Subcutaneous adipose tissue (tissue), 4 donors: ENCODE data around the gene MBOAT1. TPM values are rescaled to one million over a fixed set of nuclear protein-coding genes. Genes with fewer than 3 reads are reported as not detected.

ENCODE experiments used
- total RNA-seq, 4 donors: library from RNA; depleted of rRNA; stranded (reverse); fragments of >200 nt; gene quantifications; one replicate each; pipeline ENCODE4 v1.1.0, GENCODE V29; 2016
- TF ChIP-seq, protein P1 (sequence below): fragments of 450-650 bp; IDR thresholded peaks from one replicate; pipeline ENCODE4 v1.5.1; 2016; ENCODE audit warnings: low read depth, mild to moderate bottlenecking, control low read depth, antibody characterized with exemption, moderate library complexity

MBOAT1 gene
- total RNA-seq, 4 donors from 2014 or later: 7.7 to 15.6 (median 12.9) TPM

DNA sequence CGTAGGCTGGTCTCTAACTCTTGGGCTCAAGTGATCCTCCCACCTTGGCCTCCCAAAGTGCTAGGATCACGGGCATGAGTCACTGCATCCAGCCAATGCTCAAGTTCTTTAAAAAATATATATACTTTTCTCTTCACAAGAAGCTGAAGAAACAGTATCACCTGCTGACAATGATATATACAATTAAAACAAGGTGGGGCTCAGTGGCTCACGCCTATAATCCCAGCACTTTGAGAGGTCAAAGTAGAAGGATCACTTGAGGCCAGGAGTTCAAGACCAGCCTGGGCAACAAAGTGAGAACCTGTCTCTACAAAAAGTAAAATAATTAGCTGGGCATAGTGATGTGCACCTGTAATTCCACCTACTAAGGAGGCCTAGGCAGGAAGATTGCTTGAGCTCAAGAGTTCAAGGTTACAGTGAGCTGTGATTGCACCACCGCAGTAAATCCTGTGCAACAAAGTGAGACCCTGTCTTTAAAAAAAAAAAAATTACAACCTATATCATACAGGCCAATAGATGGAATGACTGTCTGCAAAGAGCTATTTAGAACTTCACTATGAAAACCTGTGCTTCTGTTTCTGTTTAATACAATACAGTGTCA is 36.4 kb downstream of the MBOAT1 start:
- TF ChIP-seq, protein P1, sequence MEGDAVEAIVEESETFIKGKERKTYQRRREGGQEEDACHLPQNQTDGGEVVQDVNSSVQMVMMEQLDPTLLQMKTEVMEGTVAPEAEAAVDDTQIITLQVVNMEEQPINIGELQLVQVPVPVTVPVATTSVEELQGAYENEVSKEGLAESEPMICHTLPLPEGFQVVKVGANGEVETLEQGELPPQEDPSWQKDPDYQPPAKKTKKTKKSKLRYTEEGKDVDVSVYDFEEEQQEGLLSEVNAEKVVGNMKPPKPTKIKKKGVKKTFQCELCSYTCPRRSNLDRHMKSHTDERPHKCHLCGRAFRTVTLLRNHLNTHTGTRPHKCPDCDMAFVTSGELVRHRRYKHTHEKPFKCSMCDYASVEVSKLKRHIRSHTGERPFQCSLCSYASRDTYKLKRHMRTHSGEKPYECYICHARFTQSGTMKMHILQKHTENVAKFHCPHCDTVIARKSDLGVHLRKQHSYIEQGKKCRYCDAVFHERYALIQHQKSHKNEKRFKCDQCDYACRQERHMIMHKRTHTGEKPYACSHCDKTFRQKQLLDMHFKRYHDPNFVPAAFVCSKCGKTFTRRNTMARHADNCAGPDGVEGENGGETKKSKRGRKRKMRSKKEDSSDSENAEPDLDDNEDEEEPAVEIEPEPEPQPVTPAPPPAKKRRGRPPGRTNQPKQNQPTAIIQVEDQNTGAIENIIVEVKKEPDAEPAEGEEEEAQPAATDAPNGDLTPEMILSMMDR: no peak

DNA sequence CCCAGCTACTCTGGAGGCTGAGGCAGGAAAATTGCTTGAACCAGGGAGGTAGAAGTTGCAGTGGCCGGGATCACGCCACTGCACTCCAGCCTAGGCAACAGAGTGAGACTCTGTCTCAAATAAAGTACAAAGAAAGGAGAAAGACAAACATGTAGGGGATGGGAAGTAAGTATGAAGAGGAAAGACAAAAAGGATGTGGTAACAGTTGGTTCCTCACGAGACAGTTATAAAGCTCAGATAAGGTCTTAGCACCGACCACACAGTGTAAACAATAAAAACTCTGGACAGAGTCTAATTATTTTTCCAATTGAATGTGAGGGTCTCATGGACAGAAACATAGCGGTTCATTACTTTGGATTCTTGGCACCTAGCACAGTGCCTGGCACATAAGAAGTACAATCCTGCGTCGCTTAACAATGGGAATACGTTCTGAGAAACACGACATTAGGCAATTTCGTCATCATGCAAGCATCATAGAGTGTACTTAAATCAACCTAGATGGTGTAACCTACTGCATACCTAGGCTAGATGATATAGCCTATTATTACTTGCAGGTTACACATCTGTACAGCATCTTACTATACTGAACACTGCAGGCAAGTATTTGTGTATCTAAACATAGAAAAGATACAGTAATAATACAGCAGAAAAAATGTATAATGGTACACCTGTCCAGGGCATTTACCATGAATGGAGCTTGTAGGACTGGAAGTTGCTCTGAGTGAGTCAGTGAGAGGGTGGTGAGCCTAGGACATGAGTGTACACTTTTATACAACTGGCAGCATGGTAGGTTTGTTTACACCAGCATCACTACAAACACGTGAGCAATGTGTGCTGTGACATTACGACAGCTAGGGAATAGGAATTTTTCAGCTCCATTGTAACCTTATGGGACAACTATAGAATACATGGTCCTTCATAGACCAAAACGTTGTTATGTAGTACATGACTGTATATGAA is 38.2 kb downstream of the MBOAT1 start:
- TF ChIP-seq, protein P1: no peak

DNA sequence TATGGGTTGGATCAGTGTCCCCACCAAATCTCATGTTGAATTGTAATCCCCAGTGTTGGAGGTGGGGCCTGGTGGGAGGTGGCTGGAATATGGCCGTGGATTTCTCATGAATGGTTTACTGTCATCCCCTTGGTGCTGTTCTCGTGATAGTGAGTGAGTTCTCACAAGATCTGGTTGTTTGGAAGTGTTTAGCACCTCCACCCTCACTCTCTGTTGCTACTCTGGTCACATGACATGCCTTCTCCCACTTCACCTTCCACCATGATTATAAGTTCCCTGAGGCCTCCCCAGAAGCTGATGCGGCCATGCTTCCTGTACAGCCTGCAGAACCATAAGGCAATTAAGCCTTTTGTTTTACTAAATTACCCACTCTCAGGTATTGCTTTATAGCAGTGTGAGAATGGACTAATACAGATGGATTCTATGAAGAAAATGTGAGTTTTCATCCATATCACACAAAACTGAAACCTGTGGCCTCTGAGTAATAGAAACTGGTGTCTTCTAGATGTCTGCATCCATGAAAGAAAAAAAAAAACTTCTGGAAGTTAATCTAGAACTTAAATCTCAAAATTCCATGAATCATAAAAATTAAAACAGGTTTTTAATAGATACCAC is 39.3 kb downstream of the MBOAT1 start:
- TF ChIP-seq, protein P1: no peak

DNA sequence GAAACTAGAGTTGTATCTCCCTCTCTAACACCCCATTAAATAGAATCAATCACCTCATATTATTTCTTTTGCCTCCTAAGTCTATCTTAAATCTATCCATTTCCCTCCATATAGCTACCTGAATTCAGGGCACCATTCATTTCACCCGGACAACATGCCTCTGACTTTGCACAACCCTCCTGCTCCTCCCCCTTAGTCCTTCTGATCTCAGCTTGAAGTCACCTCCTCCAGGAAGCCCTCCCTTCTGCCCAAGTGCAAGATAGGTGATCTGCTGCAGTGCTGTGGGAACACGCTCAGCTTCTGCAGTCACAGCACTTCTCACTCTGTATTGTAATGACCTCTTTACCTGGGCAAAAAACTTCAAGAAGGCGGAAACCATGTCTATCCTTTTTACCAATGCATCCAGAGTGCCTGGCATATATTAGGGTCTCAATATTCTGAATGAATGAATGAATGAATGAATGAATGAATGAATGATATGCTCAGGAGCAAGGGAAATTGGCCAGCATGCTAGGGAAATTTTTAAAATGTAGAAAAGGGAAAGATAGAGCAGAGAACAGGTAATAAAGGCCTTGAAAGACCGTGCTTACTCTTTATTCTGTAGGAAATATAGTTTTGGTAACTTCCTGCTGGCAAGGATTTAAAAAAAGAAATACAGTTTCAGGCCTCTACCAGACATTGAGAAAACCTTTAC is 41.7 kb downstream of the MBOAT1 start:
- TF ChIP-seq, protein P1: no peak

DNA sequence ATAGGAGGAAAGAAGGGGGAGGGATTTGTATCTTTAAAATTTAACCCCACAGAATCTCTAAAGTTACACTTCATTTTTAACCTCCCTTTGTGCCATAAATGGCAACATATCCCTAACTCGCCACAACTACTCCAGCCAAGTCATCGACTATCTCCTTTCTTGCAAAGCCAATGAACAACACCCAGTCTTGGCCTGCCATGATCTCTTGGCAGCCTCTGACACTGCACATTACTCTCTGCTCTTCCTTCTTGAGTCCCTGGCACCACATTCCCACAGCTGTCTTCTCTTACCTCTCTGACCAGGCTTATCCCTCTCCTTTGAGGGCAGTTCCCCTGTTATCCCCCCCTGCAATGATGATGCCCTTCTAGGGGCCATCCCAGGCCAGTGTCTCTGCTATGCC is 42.5 kb downstream of the MBOAT1 start:
- TF ChIP-seq, protein P1: no peak

DNA sequence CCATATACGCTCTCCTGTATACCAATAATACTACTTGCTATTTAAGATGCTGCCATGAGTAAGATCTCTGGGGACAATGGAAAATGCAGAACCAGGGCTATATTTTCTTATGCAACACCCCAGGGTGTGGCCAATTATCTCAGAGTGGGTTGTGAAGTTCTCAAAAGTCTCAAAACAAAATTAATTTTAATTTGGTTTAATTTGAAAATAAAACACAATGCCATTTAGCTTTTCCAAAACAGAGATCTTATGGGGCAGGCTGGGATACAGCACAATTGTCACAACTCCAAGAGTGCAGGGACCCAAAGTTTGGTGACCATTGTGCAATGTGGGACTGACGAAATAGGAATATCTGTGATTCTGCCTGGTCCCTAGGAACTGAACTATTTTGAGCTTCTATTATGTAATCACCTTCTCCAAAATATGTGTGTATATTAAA is 43.1 kb downstream of the MBOAT1 start:
- TF ChIP-seq, protein P1: no peak
